Measurements from ENCODE around the gene PPIG. TPM values are rescaled to one million over a fixed set of nuclear protein-coding genes. Genes with fewer than 3 reads are reported as not detected.
"Not testable (repeated sequence)": the region's sequence is repeated elsewhere in the genome, so short reads cannot be mapped to it uniquely, and the experiment has no call there.

PPIG gene
- total RNA-seq, 3 donors from 2014 or later (not counting 1 experiment from before 2014, with no cell fraction given): 42.2 to 58.3 (median 56.1) TPM

- Histone ChIP-seq H3K9me3 (ENCODE audit: control insufficient read depth, insufficient read depth, low read length) (no peaks in the 10 kb centered on the region), H3K27ac (ENCODE audit: low read length) (no peak overlapping the region), H3K27me3 (ENCODE audit: control insufficient read depth, insufficient read depth, low read length) (no peaks in the 10 kb centered on the region), H3K4me3 (ENCODE audit: low read length) (no peak overlapping the region), H3K4me1 (ENCODE audit: control insufficient read depth, insufficient read depth, low read length) (no peaks in the 10 kb centered on the region), H3K36me3 (ENCODE audit: control insufficient read depth, insufficient read depth, low read length) (peaks cover 3% of the 10 kb centered on the region)
- no peak for ATAC-seq
- WGBS (ENCODE audit: insufficient coverage): no CpG with 5 or more reads among the region's 2 CpGs
- peaks cover 16 to 38% of the 10 kb centered on the region in 2 donors for H3K4me1 Mint-ChIP-seq
- H3K4me3 Mint-ChIP-seq: no peak overlapping the region
- H3K27ac Mint-ChIP-seq: no peak overlapping the region
- no peak for DNase-seq
- TF ChIP-seq CTCF (IDR thresholded peaks at IDR 0.05): no peak
- no peaks in the 10 kb centered on the region for H3K9me3 Mint-ChIP-seq
- no peaks in the 10 kb centered on the region for H3K27me3 Mint-ChIP-seq (ENCODE audit: low read depth in 2 of 2)
- intact Hi-C loops (cut with micrococcal nuclease): no loop called here
- H3K36me3 Mint-ChIP-seq: no peaks in the 10 kb centered on the region
Measured at GRCh38 chr2:169598982-169599381, 14.8 kb downstream of the PPIG start.

- Mint-ChIP-seq H3K27ac (no peak overlapping the region), H3K36me3 (no peaks in the 10 kb centered on the region), H3K9me3 (no peaks in the 10 kb centered on the region), H3K4me3 (no peak overlapping the region), H3K4me1 (peaks cover 16 to 38% of the 10 kb centered on the region in 2 donors), H3K27me3 (ENCODE audit: low read depth in 2 of 2) (no peaks in the 10 kb centered on the region)
- ATAC-seq (no peak), DNase-seq (no peak)
- Histone ChIP-seq H3K27me3 (ENCODE audit: control insufficient read depth, insufficient read depth, low read length) (no peaks in the 10 kb centered on the region), H3K36me3 (ENCODE audit: control insufficient read depth, insufficient read depth, low read length) (peaks cover 6% of the 10 kb centered on the region), H3K27ac (ENCODE audit: low read length) (no peak overlapping the region), H3K4me3 (ENCODE audit: low read length) (no peak overlapping the region), H3K4me1 (ENCODE audit: control insufficient read depth, insufficient read depth, low read length) (no peaks in the 10 kb centered on the region), H3K9me3 (ENCODE audit: control insufficient read depth, insufficient read depth, low read length) (no peaks in the 10 kb centered on the region)
- no peak for TF ChIP-seq CTCF (IDR thresholded peaks at IDR 0.05)
- intact Hi-C loops (cut with micrococcal nuclease): no loop called here
Measured at GRCh38 chr2:169599568-169599967, 15.4 kb downstream of the PPIG start.

GRCh38 chr2:169609264-169609663, 25.1 kb downstream of the PPIG start:
- H3K4me1 Mint-ChIP-seq: peaks cover 0 to 4% of the 10 kb centered on the region in 2 donors
- intact Hi-C loops (cut with micrococcal nuclease): no loop called here
- no peaks in the 10 kb centered on the region for H3K27me3 Mint-ChIP-seq (ENCODE audit: low read depth in 2 of 2)
- Histone ChIP-seq H3K36me3 (ENCODE audit: control insufficient read depth, insufficient read depth, low read length) (peaks cover 61% of the 10 kb centered on the region), H3K27ac (ENCODE audit: low read length) (no peak overlapping the region), H3K9me3 (ENCODE audit: control insufficient read depth, insufficient read depth, low read length) (no peaks in the 10 kb centered on the region), H3K4me3 (ENCODE audit: low read length) (no peak overlapping the region), H3K27me3 (ENCODE audit: control insufficient read depth, insufficient read depth, low read length) (no peaks in the 10 kb centered on the region), H3K4me1 (ENCODE audit: control insufficient read depth, insufficient read depth, low read length) (no peaks in the 10 kb centered on the region)
- 95% methylated on average over 2 of the region's 2 CpGs for WGBS (ENCODE audit: insufficient coverage)
- ATAC-seq: no peak
- no peak overlapping the region for H3K27ac Mint-ChIP-seq
- no peaks in the 10 kb centered on the region for H3K9me3 Mint-ChIP-seq
- DNase-seq: no peak
- peaks cover 27% of the 10 kb centered on the region for H3K36me3 Mint-ChIP-seq
- no peak for TF ChIP-seq CTCF (IDR thresholded peaks at IDR 0.05)
- no peak overlapping the region for H3K4me3 Mint-ChIP-seq

- H3K9me3 ChIP-seq (ENCODE audit: control insufficient read depth, insufficient read depth, low read length): no peaks in the 10 kb centered on the region
- intact Hi-C loops (cut with micrococcal nuclease): no loop called here
- no peaks in the 10 kb centered on the region for H3K27me3 ChIP-seq (ENCODE audit: control insufficient read depth, insufficient read depth, low read length)
- no peak for TF ChIP-seq CTCF (IDR thresholded peaks at IDR 0.05)
- Mint-ChIP-seq H3K9me3 (peaks cover 1 to 2% of the 10 kb centered on the region in 2 donors), H3K27me3 (ENCODE audit: low read depth in 2 of 2) (no peaks in the 10 kb centered on the region), H3K4me3 (no peak overlapping the region), H3K27ac (no peak overlapping the region), H3K36me3 (peaks cover 48% of the 10 kb centered on the region), H3K4me1 (peaks cover 14 to 25% of the 10 kb centered on the region in 2 donors)
- no peaks in the 10 kb centered on the region for H3K4me1 ChIP-seq (ENCODE audit: control insufficient read depth, insufficient read depth, low read length)
- no peak overlapping the region for H3K27ac ChIP-seq (ENCODE audit: low read length)
- no peak for ATAC-seq
- peaks cover 51% of the 10 kb centered on the region for H3K36me3 ChIP-seq (ENCODE audit: control insufficient read depth, insufficient read depth, low read length)
- no peak for DNase-seq
- no CpG with 5 or more reads among the region's 2 CpGs for WGBS (ENCODE audit: insufficient coverage)
- no peak overlapping the region for H3K4me3 ChIP-seq (ENCODE audit: low read length)
Measured at GRCh38 chr2:169613876-169614275, 29.7 kb downstream of the PPIG start.

GRCh38 chr2:169615982-169616381, 31.8 kb downstream of the PPIG start:
- H3K27ac Mint-ChIP-seq; DNase-seq; H3K27me3 ChIP-seq (ENCODE audit: control insufficient read depth, insufficient read depth, low read length); H3K27me3 Mint-ChIP-seq (ENCODE audit: low read depth in 2 of 2); H3K4me1 ChIP-seq (ENCODE audit: control insufficient read depth, insufficient read depth, low read length); intact Hi-C loops (cut with micrococcal nuclease); ATAC-seq; H3K27ac ChIP-seq (ENCODE audit: low read length); H3K9me3 Mint-ChIP-seq; H3K9me3 ChIP-seq (ENCODE audit: control insufficient read depth, insufficient read depth, low read length); H3K4me3 ChIP-seq (ENCODE audit: low read length); H3K4me3 Mint-ChIP-seq: not testable (repeated sequence)
- peaks cover 36% of the 10 kb centered on the region for H3K36me3 Mint-ChIP-seq
- 100% methylated on average over 1 of the region's 1 CpG for WGBS (ENCODE audit: insufficient coverage)
- peaks cover 43% of the 10 kb centered on the region for H3K36me3 ChIP-seq (ENCODE audit: control insufficient read depth, insufficient read depth, low read length)
- peaks cover 29 to 36% of the 10 kb centered on the region in 2 donors for H3K4me1 Mint-ChIP-seq
